ENCODE data around the gene DHX15. TPM values are rescaled to one million over a fixed set of nuclear protein-coding genes. Genes with fewer than 3 reads are reported as not detected.
A peak's percentile ranks its signal among the peaks of the same experiment; 100 is the strongest.

DHX15 gene
- total and polyA plus RNA-seq, 8 donors, result 32.8 to 74.6 (median 46.0) TPM

DNA sequence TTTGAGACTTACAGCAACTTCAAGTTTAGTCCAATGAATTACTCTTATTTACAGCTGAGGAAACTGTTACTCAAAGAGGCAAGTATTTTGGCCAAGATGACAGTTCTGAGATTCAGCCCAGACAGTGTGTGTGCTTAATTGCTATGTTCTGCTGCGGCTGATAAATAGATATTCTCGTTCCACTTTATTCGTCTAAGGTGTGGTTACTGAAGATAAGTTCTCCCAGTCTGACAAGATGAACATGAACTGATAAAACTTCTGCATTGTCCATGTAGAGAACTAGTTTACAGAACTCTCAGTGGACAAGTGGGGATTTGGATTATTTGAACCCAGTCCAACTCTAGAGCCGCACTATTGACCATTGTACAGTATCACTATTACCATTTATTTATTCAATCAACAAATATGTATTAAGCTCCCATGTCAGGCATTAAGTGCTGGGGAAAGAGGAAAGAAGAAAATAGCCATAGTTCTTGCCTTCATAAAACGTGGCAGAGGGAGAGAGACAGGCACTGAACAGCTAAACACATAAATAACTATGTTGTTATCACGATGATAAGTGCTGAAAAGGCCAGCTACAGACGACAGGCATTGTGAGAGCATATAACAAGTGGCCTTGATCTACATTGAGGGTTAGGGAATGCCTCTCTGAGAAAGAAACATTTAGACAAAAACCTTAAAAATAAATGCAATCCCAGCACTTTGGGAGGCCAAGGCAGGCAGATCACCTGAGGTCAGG lies 4.0 kb upstream of the DHX15 start:
- FAIRE-seq, result no peak
- no peak overlapping the region for H3K4me3 ChIP-seq
- no peaks in the 10 kb centered on the region for H3K9me3 ChIP-seq
- no peaks in the 10 kb centered on the region for H3K27me3 ChIP-seq
- intact Hi-C loops (cut with DNase I), result no loop called here
- H3K27ac ChIP-seq, result no peak overlapping the region
- TF ChIP-seq, protein P1, sequence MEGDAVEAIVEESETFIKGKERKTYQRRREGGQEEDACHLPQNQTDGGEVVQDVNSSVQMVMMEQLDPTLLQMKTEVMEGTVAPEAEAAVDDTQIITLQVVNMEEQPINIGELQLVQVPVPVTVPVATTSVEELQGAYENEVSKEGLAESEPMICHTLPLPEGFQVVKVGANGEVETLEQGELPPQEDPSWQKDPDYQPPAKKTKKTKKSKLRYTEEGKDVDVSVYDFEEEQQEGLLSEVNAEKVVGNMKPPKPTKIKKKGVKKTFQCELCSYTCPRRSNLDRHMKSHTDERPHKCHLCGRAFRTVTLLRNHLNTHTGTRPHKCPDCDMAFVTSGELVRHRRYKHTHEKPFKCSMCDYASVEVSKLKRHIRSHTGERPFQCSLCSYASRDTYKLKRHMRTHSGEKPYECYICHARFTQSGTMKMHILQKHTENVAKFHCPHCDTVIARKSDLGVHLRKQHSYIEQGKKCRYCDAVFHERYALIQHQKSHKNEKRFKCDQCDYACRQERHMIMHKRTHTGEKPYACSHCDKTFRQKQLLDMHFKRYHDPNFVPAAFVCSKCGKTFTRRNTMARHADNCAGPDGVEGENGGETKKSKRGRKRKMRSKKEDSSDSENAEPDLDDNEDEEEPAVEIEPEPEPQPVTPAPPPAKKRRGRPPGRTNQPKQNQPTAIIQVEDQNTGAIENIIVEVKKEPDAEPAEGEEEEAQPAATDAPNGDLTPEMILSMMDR (IDR thresholded peaks at IDR 0.05), result no peak
- WGBS, 2 donors, result 33 to 35% methylated on average over 7 of the region's 7 CpGs
- no peak for ATAC-seq
- no peaks in the 10 kb centered on the region for H3K36me3 ChIP-seq
- no peaks in the 10 kb centered on the region for H3K4me1 ChIP-seq
- no peak for DNase-seq

DNA sequence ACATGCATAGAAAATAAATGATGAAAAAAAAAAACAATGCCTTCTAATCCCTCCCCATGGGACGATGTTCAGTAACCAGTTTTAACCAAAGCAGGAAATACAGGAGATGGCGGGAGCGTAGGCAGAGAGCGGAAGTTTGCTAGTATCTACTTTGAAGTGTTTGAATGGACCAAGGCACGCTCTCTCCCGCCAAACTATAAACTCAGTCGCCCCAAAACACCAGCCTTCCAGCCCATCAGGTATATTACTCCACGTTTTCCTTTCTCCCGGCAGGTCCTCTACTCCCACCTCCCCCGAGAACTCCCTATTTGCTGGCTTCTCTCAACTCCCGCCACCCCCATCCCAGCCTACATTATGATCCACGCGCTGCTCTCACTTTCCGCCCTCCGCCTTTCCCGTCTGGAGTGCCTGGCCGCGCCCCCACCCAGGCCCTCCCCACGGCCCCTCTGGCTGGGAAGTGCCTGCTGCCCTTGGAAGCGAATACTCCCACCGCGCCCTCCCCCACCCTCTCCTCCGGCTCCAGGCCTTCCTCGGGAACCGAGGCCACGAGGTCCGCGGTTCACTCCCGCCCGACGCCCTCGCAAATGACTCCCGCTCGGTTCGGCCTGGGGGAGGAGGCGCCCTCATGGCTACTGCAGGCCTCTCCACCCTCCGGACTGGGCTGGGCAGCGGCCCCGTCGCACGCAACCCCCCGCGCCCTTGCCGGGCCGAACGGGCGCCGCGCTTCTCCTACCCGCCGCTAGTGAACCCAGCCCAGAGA lies 723 bp downstream of the DHX15 start:
- no peaks in the 10 kb centered on the region for H3K9me3 ChIP-seq
- intact Hi-C loops (cut with DNase I), result no loop called here
- TF ChIP-seq, protein P1 (IDR thresholded peaks at IDR 0.05), result no peak
- H3K36me3 ChIP-seq, result no peaks in the 10 kb centered on the region
- DNase-seq (peak; percentile 40 to 73 (median 56)), FAIRE-seq (no peak), ATAC-seq (peak; percentile 49 to 61 (median 56))
- WGBS, 2 donors, result 0% methylated on average over 50 to 51 of the region's 51 CpGs
- H3K27ac ChIP-seq, result peak overlapping the region; percentile 93 to 99 (median 95)
- peaks cover 9 to 24% (median 12%) of the 10 kb centered on the region in 3 donors for H3K4me1 ChIP-seq
- H3K27me3 ChIP-seq, result no peaks in the 10 kb centered on the region
- peak overlapping the region; percentile 75 to 100 (median 96) for H3K4me3 ChIP-seq

DNA sequence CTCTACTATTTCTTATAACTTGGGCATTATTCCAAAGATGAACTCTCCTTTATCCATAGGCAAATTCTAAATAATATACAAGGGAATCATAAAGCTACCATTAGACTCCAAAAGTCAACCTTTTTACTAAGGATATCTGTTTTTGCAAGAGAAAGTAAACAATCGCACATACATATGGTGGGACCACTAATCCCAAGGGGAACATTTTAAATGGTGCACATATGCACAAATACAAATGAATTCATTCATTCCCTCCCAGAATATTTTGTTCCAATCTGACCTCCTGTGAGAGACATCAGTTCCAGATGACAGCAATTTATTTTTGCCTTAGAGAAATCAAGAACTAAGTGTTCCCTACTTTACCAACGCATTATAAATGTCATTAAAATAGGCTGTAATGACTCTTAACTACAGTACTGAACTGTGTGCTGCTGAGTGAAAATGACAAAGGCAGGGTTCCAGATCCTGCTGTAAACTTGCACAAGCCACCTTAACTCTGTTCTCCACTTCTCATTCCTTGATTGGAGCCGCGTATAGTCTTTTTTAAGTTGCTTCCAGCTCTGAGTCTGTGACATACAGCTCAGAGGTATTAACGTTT lies 2.0 kb downstream of the DHX15 start:
- Histone ChIP-seq H3K9me3 (no peaks in the 10 kb centered on the region), H3K36me3 (no peaks in the 10 kb centered on the region), H3K4me3 (peak overlapping the region in 2 of 4 donors; percentile 97 to 100), H3K27me3 (no peaks in the 10 kb centered on the region), H3K27ac (peak overlapping the region in 2 of 4 donors; percentile 97 to 99), H3K4me1 (peaks cover 20 to 37% (median 23%) of the 10 kb centered on the region in 3 donors)
- ATAC-seq (no peak), DNase-seq (no peak), FAIRE-seq (no peak)
- 4 to 5% methylated on average over 5 of the region's 5 CpGs for WGBS, 2 donors
- TF ChIP-seq, protein P1 (IDR thresholded peaks at IDR 0.05), result no peak
- intact Hi-C loops (cut with DNase I), result no loop called here

DNA sequence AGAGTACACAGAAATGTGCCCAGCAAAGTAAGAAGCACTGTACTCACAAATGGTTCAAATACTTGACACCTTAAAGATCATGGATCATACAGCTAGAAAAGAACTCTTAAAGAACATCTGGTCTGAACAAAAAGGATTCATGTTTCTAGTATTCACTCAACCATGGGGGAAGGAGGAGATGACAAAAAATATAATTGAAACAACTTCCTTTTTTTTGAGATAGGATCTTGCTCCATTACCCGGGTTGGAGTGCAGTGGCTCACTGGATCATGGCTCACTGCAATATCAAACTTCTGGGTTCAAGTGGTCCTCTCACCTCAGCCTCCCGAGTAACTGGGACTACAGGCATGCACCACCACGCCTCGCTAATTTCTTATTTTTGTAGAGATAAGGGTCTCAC lies 6.0 kb downstream of the DHX15 start:
- H3K36me3 ChIP-seq, result peaks cover 0 to 18% (median 10%) of the 10 kb centered on the region in 3 donors
- FAIRE-seq, result no peak
- intact Hi-C loops (cut with DNase I), result no loop called here
- H3K27ac ChIP-seq, result no peak overlapping the region
- H3K4me3 ChIP-seq, result no peak overlapping the region
- no peaks in the 10 kb centered on the region for H3K27me3 ChIP-seq
- DNase-seq, result no peak
- no peaks in the 10 kb centered on the region for H3K9me3 ChIP-seq
- no peak for ATAC-seq
- TF ChIP-seq, protein P1 (IDR thresholded peaks at IDR 0.05), result no peak
- 80 to 85% methylated on average over 4 of the region's 4 CpGs for WGBS, 2 donors
- peaks cover 21 to 43% (median 30%) of the 10 kb centered on the region in 3 donors for H3K4me1 ChIP-seq

Data from pancreas (tissue), 10 donors.